Vagina (tissue), 2 donors: ENCODE measurements around the gene VWF. TPM values are rescaled to one million over a fixed set of nuclear protein-coding genes. Genes with fewer than 3 reads are reported as not detected.

Experiments used
- DNase-seq, 2 donors: peaks; one replicate each; pipeline ENCODE4 v3.0.0-alpha.2; 2017; ENCODE audit errors: extremely low spot score in 2 of 2
- H3K27ac ChIP-seq: fragments of 200-600 bp; sonication (generic); one replicate; pipeline ENCODE4 v1.5.1; 2019
- H3K27me3 ChIP-seq: fragments of 200-600 bp; sonication (generic); one replicate; pipeline ENCODE4 v1.5.1; 2019
- H3K36me3 ChIP-seq, 2 donors: fragments of 200-600 bp; sonication (generic); one replicate each; pipeline ENCODE4 v1.5.1; 2017 to 2019
- H3K4me1 ChIP-seq: fragments of 200-600 bp; sonication (generic); one replicate; pipeline ENCODE4 v1.5.1; 2019
- H3K4me3 ChIP-seq, 2 donors: fragments of 200-600 bp; sonication (generic); 1 replicate in 1 of 2; 2 replicates in 1 of 2; pipeline ENCODE4 v1.5.1; 2016 to 2019
- H3K9me3 ChIP-seq: fragments of 200-600 bp; sonication (generic); one replicate; pipeline ENCODE4 v1.5.1; 2019
- POLR2A ChIP-seq, 2 donors: fragments of 450-650 bp; IDR thresholded peaks; one replicate each; pipeline ENCODE4 v1.6.1; 2017; ENCODE audit warnings: antibody characterized with exemption in 2 of 2, mild to moderate bottlenecking in 2 of 2, moderate library complexity in 2 of 2
- POLR2AphosphoS5 ChIP-seq, 2 donors: sonication (generic); formaldehyde crosslinking; IDR thresholded peaks; one replicate each; pipeline ENCODE4 v1.9.0; 2017; ENCODE audit warnings: antibody characterized with exemption in 2 of 2, mild to moderate bottlenecking in 2 of 2, low read depth in 1 of 2; ENCODE audit not compliant: insufficient read depth in 1 of 2
- intact Hi-C: fragments of 100-400 bp; cut with DNase I; formaldehyde crosslinking; loops from one replicate; pipeline ENCODE4 v1.15.1; 2023
- total RNA-seq: library from RNA; depleted of rRNA; stranded (reverse); fragments of >200 nt; gene quantifications from one replicate; pipeline ENCODE4 v1.2.3, GENCODE V29; 2016
- TF ChIP-seq, protein P1 (sequence below), 3 experiments: fragments of 450-650 bp in 2 of 3; fragments of 200-600 bp in 1 of 3; sonication (generic) in 1 of 3; IDR thresholded peaks; one replicate each; pipeline ENCODE4 v1.5.1; 2017 to 2019; ENCODE audit warnings: antibody characterized with exemption in 3 of 3, mild to moderate bottlenecking in 2 of 3, moderate library complexity in 2 of 3

Gene VWF
- total RNA-seq, 1 donor from 2014 or later: 334 TPM

DNA sequence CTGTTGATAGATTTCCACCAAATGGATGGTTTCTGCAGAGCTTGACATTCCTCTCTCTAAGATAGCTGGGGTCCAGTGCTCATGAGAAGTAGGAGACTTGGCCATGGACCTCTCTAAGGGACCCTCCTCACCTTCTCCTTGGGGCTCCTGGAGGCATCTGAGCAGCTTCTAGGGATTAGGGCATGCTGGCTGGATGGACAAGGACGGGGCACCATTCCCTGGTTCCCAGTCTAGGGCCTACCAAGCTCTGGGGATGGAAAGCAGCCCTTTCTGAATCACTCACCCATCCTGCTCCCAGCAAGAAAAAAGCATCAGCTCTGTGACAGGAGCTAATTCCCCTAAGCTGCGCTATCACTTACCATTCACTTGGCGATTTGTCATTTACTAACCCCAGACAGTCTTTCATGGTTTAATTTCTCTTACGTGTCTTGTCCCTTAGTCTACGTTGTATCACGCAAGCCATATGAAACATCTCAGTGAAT, 39.5 kb downstream of the VWF start:
- intact Hi-C loops: no loop called here
- H3K4me1 ChIP-seq: peaks cover 28% of the 10 kb centered on the region
- no peak overlapping the region for H3K27ac ChIP-seq
- DNase-seq: no peak
- no peaks in the 10 kb centered on the region for H3K36me3 ChIP-seq
- H3K27me3 ChIP-seq: no peaks in the 10 kb centered on the region
- TF ChIP-seq, protein P1, sequence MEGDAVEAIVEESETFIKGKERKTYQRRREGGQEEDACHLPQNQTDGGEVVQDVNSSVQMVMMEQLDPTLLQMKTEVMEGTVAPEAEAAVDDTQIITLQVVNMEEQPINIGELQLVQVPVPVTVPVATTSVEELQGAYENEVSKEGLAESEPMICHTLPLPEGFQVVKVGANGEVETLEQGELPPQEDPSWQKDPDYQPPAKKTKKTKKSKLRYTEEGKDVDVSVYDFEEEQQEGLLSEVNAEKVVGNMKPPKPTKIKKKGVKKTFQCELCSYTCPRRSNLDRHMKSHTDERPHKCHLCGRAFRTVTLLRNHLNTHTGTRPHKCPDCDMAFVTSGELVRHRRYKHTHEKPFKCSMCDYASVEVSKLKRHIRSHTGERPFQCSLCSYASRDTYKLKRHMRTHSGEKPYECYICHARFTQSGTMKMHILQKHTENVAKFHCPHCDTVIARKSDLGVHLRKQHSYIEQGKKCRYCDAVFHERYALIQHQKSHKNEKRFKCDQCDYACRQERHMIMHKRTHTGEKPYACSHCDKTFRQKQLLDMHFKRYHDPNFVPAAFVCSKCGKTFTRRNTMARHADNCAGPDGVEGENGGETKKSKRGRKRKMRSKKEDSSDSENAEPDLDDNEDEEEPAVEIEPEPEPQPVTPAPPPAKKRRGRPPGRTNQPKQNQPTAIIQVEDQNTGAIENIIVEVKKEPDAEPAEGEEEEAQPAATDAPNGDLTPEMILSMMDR (IDR thresholded peaks at IDR 0.05): no peak
- no peak for TF ChIP-seq POLR2A (IDR thresholded peaks at IDR 0.05)
- no peak for TF ChIP-seq POLR2AphosphoS5 (IDR thresholded peaks at IDR 0.05; ENCODE audit: insufficient read depth in 1 of 2, low read depth in 1 of 2)
- no peaks in the 10 kb centered on the region for H3K9me3 ChIP-seq
- H3K4me3 ChIP-seq: no peak overlapping the region

DNA sequence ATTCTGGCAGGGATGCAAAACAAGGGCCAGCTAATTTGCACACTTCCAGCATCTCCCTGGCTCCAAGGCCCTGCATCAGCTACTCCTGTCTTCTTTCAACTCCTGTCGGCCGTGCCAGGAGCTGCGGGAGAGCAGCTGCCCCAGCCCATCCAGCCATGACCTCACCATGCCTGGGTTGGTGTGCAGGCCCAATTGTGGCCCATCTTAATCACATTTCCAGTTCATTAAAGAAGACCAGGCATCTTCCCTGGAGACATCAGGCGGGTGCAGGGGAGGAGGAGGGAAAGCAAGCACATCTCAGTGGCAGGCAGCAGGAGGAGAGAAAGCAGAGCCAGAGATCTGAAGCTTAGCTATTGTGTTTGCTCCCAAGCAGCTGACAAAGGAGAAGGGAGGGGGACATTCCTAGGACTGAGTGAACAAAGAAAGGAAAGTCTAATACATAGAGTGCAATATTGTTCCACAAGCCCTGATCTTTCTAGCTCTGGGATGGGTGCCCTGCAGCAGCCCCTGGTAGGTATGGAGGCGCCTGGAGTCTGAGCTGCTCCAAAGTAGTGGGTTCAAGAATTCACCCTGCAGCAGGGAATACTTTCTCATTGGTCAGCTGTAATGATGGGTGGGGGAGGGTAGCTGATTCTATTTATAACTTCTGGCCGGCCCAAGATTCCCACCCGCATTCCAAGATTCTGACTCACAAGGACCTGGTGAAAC, 40.1 kb downstream of the VWF start:
- intact Hi-C loops: no loop called here
- Histone ChIP-seq H3K9me3 (no peaks in the 10 kb centered on the region), H3K27ac (no peak overlapping the region), H3K4me1 (peaks cover 24% of the 10 kb centered on the region), H3K27me3 (no peaks in the 10 kb centered on the region), H3K4me3 (no peak overlapping the region), H3K36me3 (no peaks in the 10 kb centered on the region)
- no peak for DNase-seq
- TF ChIP-seq POLR2AphosphoS5 (IDR thresholded peaks at IDR 0.05; ENCODE audit: insufficient read depth in 1 of 2, low read depth in 1 of 2) (no peak), POLR2A (IDR thresholded peaks at IDR 0.05) (no peak)
- TF ChIP-seq, protein P1 (IDR thresholded peaks at IDR 0.05): no peak

DNA sequence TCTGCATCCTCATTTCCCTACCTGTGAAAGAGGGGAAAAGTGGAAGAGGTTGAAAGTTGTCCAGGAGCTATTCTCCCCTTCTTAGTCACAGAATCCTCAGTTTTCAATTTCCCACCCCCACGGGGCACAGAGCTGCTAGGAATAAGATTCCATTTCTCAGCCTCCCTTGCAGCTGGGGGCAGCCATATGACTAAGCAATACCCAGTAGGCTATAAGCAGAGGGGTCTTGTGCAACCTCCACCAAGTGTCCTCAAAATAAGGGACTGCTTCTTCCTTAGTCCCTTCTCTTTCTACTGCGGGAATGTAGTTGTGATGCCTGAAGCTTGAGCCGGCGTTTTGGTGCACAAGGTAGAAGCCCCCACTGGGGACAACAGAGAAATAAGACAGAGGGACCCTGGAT, 40.9 kb downstream of the VWF start:
- Histone ChIP-seq H3K4me3 (no peak overlapping the region), H3K27me3 (no peaks in the 10 kb centered on the region), H3K27ac (no peak overlapping the region), H3K36me3 (no peaks in the 10 kb centered on the region), H3K4me1 (peaks cover 20% of the 10 kb centered on the region), H3K9me3 (no peaks in the 10 kb centered on the region)
- no peak for TF ChIP-seq POLR2A (IDR thresholded peaks at IDR 0.05)
- no peak for TF ChIP-seq POLR2AphosphoS5 (IDR thresholded peaks at IDR 0.05; ENCODE audit: insufficient read depth in 1 of 2, low read depth in 1 of 2)
- TF ChIP-seq, protein P1 (IDR thresholded peaks at IDR 0.05): no peak
- no peak for DNase-seq
- intact Hi-C loops: no loop called here

DNA sequence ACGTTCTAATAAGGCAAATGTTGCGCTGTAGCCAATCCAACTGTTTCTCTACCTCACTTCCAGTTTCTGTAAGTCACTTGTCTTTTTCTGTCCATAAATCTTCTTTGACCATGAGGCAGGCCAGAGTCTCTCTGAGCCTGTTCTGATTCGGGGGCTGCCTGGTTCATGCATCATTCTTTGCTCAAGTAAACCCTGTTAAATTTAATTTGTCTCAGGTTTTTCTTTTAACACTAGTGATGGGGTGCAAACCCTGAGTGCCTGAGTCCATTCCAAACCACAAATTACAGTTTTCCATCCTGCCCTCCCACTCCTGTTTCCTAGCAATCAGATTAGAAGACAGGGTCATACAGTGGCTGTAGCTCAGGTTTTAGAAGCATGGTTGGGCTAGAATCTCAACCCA, 41.9 kb downstream of the VWF start:
- no peaks in the 10 kb centered on the region for H3K36me3 ChIP-seq
- H3K4me3 ChIP-seq: no peak overlapping the region
- intact Hi-C loops: no loop called here
- no peaks in the 10 kb centered on the region for H3K9me3 ChIP-seq
- peaks cover 27% of the 10 kb centered on the region for H3K4me1 ChIP-seq
- TF ChIP-seq, protein P1 (IDR thresholded peaks at IDR 0.05): no peak
- no peak for TF ChIP-seq POLR2AphosphoS5 (IDR thresholded peaks at IDR 0.05; ENCODE audit: insufficient read depth in 1 of 2, low read depth in 1 of 2)
- no peak for TF ChIP-seq POLR2A (IDR thresholded peaks at IDR 0.05)
- H3K27ac ChIP-seq: no peak overlapping the region
- no peak for DNase-seq
- no peaks in the 10 kb centered on the region for H3K27me3 ChIP-seq
